AG09309 (cell line): ENCODE data around the gene ZC4H2.
"Not testable (repeated sequence)": the region's sequence is repeated elsewhere in the genome, so short reads cannot be mapped to it uniquely, and the experiment has no call there.

ENCODE experiments used
- DNase-seq: peaks from one replicate; pipeline ENCODE4 v3.0.0-alpha.2; 2010; ENCODE audit warnings: low read depth
- H3K4me3 ChIP-seq: 2 replicates; pipeline ENCODE4 v1.5.1; 2011; ENCODE audit warnings: mild to moderate bottlenecking, low read depth, low read length, moderate library complexity; ENCODE audit not compliant: control insufficient read depth
- CTCF ChIP-seq: IDR thresholded peaks from 2 replicates; pipeline ENCODE4 v1.5.1; 2011; ENCODE audit warnings: mild to moderate bottlenecking, low read depth, low read length, inconsistent platforms; ENCODE audit not compliant: insufficient read depth, control insufficient read depth; ENCODE audit errors: missing control alignments

Gene ZC4H2

GRCh38 chrX:64975989-64976672, at the start of gene ZC4H2:
TSS of gene ZC4H2 (minus strand) at chrX:64976450. CDS start at chrX:64976377, 73 bp downstream.
- DNase-seq, result peak; percentile 17
- no peak for TF ChIP-seq CTCF
- H3K4me3 ChIP-seq, result peak within 1 kb of the TSS; percentile 50

- no peak overlapping the region for H3K4me3 ChIP-seq
- no peak for DNase-seq
- TF ChIP-seq CTCF, result no peak
These were observed 41.2 kb upstream of the ZC4H2 start for GRCh38 chrX:65017451-65017850.

- DNase-seq, result no peak
- H3K4me3 ChIP-seq, result no peak overlapping the region
- no peak for TF ChIP-seq CTCF
These were observed 38.0 kb upstream of the ZC4H2 start for GRCh38 chrX:65014230-65014629.

GRCh38 chrX:65009459-65009858, 33.2 kb upstream of the ZC4H2 start:
- no peak overlapping the region for H3K4me3 ChIP-seq
- no peak for TF ChIP-seq CTCF
- DNase-seq, result no peak

- not testable (repeated sequence) for DNase-seq, H3K4me3 ChIP-seq
These were observed 26.0 kb upstream of the ZC4H2 start for GRCh38 chrX:65002208-65002607.

- no peak overlapping the region for H3K4me3 ChIP-seq
- TF ChIP-seq CTCF, result no peak
- DNase-seq, result no peak
These were observed 20.6 kb upstream of the ZC4H2 start for GRCh38 chrX:64996805-64997204.

- no peak overlapping the region for H3K4me3 ChIP-seq
- no peak for TF ChIP-seq CTCF
- no peak for DNase-seq
These were observed 18.0 kb upstream of the ZC4H2 start for GRCh38 chrX:64994131-64994798.
